Endothelial cell (in vitro differentiated cells): ENCODE results near the gene PPFIBP2. TPM values are rescaled to one million over a fixed set of nuclear protein-coding genes. Genes with fewer than 3 reads are reported as not detected.

Experiments
- DNase-seq: peaks from one replicate; pipeline ENCODE4 v3.0.0; 2021; ENCODE audit warnings: low spot score
- H3K27ac Mint-ChIP-seq: one replicate; pipeline ENCODE4 v1.8.0; 2021; ENCODE audit warnings: mixed read lengths, inconsistent platforms; ENCODE audit not compliant: unreplicated experiment
- H3K27me3 Mint-ChIP-seq: one replicate; pipeline ENCODE4 v1.8.0; 2021; ENCODE audit warnings: mild to moderate bottlenecking, moderate library complexity, mixed read lengths, inconsistent platforms; ENCODE audit not compliant: unreplicated experiment
- H3K36me3 Mint-ChIP-seq: one replicate; pipeline ENCODE4 v1.8.0; 2021; ENCODE audit warnings: mild to moderate bottlenecking, low read depth, mixed read lengths, inconsistent platforms; ENCODE audit not compliant: unreplicated experiment
- H3K4me1 Mint-ChIP-seq: one replicate; pipeline ENCODE4 v1.8.0; 2021; ENCODE audit warnings: mild to moderate bottlenecking, mixed read lengths, inconsistent platforms; ENCODE audit not compliant: unreplicated experiment
- H3K4me3 Mint-ChIP-seq: one replicate; pipeline ENCODE4 v1.8.0; 2021; ENCODE audit warnings: mild to moderate bottlenecking, mixed read lengths, inconsistent platforms; ENCODE audit not compliant: unreplicated experiment
- H3K9me3 Mint-ChIP-seq: one replicate; pipeline ENCODE4 v1.8.0; 2021; ENCODE audit warnings: mixed read lengths, inconsistent platforms; ENCODE audit not compliant: unreplicated experiment
- CTCF ChIP-seq: fragments of 200-600 bp; sonication (generic); IDR thresholded peaks from one replicate; pipeline ENCODE4 v1.5.0; 2021; ENCODE audit warnings: antibody characterized with exemption; ENCODE audit not compliant: unreplicated experiment
- total RNA-seq: library from RNA; stranded (reverse); fragmentation: NEBNext Ultra II Directional; extraction: Animal tissue kit (Norgen Biotek cat#: 25700); gene quantifications from one replicate; pipeline ENCODE4 v1.2.1, GENCODE V29; 2021; ENCODE audit not compliant: unreplicated experiment

PPFIBP2 gene
- total RNA-seq, 1 donor from 2014 or later: 7.3 TPM

DNA sequence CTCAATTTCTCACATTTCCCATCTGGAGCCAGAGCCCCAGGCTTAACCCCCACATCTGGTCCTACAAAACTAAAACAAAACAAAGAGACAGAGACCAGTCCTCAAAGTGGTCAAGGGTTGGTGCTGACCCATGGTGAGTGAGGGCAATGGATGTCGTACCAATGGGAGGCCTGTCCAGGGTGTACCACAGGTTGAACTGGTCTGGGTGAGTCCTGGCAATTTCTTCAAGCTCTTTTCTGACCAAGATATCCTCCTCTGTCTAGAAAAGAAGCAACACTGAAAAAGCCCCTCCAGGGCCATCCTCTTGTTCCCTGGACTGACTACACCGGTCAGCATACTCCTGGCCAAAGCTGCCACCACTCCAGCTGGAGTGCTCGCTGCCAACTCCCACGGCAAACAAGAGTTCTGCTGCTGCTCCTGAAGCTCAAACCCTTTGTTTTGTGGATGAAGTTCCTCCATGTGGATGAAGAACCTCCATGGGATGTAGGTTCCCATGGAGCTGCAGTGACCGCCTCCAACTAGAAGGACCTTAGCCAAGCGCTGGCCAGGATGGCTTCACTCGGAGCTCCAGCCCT, 152.6 kb downstream of the PPFIBP2 start:
- DNase-seq: no peak
- Mint-ChIP-seq H3K36me3 (peaks cover 4% of the 10 kb centered on the region), H3K27ac (no peak overlapping the region), H3K4me1 (peaks cover 8% of the 10 kb centered on the region), H3K9me3 (no peaks in the 10 kb centered on the region), H3K4me3 (no peak overlapping the region), H3K27me3 (peaks cover 3% of the 10 kb centered on the region)
- no peak for TF ChIP-seq CTCF

DNA sequence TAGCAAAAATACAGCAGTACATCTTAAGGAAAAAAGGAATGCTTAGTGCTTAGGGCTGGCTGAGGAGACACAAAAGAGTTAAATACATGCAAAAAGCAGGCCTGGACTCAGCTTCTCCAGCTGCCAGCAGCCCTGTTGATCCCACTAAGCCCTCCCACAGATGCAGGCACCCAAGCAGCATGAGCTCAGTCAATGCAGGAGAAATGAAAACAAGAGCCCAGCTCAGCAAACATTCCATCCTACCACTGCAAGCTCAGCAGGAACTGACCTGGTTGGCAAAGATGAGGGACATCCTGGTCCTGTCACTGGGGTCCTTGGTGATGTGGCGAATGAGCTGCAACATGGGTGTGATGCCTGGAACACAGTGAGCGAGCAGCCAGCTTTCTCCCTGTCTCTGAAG, 153.7 kb downstream of the PPFIBP2 start:
- H3K27me3 Mint-ChIP-seq: peaks cover 4% of the 10 kb centered on the region
- peaks cover 8% of the 10 kb centered on the region for H3K4me1 Mint-ChIP-seq
- no peak overlapping the region for H3K4me3 Mint-ChIP-seq
- no peak overlapping the region for H3K27ac Mint-ChIP-seq
- no peak for DNase-seq
- H3K9me3 Mint-ChIP-seq: no peaks in the 10 kb centered on the region
- TF ChIP-seq CTCF: no peak
- H3K36me3 Mint-ChIP-seq: peaks cover 4% of the 10 kb centered on the region

- no peak for DNase-seq
- H3K27ac Mint-ChIP-seq: no peak overlapping the region
- peaks cover 4% of the 10 kb centered on the region for H3K36me3 Mint-ChIP-seq
- peaks cover 8% of the 10 kb centered on the region for H3K4me1 Mint-ChIP-seq
- TF ChIP-seq CTCF: no peak
- no peaks in the 10 kb centered on the region for H3K9me3 Mint-ChIP-seq
- H3K4me3 Mint-ChIP-seq: no peak overlapping the region
- peaks cover 7% of the 10 kb centered on the region for H3K27me3 Mint-ChIP-seq
Measured at GRCh38 chr11:7668464-7668863, 154.7 kb downstream of the PPFIBP2 start.

- Mint-ChIP-seq H3K4me1 (peaks cover 8% of the 10 kb centered on the region), H3K9me3 (no peaks in the 10 kb centered on the region), H3K4me3 (no peak overlapping the region), H3K27ac (no peak overlapping the region), H3K36me3 (peaks cover 2% of the 10 kb centered on the region), H3K27me3 (peaks cover 7% of the 10 kb centered on the region)
- TF ChIP-seq CTCF: no peak
- DNase-seq: no peak
Measured at GRCh38 chr11:7668911-7669310, 155.1 kb downstream of the PPFIBP2 start.

DNA sequence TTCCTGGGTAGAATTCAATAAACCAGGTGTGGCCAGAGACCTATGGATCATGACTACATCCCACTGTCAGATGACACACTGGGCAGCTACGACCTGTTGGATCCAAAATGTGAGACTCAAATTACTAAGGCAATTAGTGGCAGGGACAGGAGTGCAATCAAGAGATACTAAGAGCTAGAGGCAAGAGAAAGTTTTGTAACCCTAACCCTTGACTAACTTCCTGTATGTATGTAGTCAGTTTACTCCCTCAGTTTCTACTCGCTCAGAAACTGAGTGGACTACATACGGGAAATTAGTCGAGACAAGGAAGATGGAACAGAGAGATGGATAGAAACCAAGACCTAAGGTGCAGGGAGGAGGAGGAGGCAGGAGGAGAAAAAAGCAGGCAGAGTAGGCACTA, 156.8 kb downstream of the PPFIBP2 start:
- H3K4me1 Mint-ChIP-seq: peaks cover 11% of the 10 kb centered on the region
- no peak for TF ChIP-seq CTCF
- peaks cover 7% of the 10 kb centered on the region for H3K27me3 Mint-ChIP-seq
- no peaks in the 10 kb centered on the region for H3K9me3 Mint-ChIP-seq
- no peaks in the 10 kb centered on the region for H3K36me3 Mint-ChIP-seq
- H3K27ac Mint-ChIP-seq: no peak overlapping the region
- no peak for DNase-seq
- no peak overlapping the region for H3K4me3 Mint-ChIP-seq
